Common myeloid progenitor, CD34-positive (primary cell): ENCODE results near the gene PDLIM5.

Source experiments
- CTCF ChIA-PET: fragments of 350-600 bp; sonication (Branson Sonifier 250); formaldehyde crosslinking; loops from one replicate; lab custom pipeline; 2021; ENCODE audit warnings: antibody characterized with exemption; lab: Charles Lee
- POLR2A ChIA-PET: fragments of 350-600 bp; sonication (Branson Sonifier 250); formaldehyde crosslinking; loops from one replicate; lab custom pipeline; 2021; ENCODE audit warnings: antibody characterized with exemption; lab: Charles Lee
- DNase-seq, 3 donors: peaks; one replicate each; pipeline versions ENCODE4 v3.0.0 to v3.0.0-alpha.2; 2013
- H3K27ac ChIP-seq, 2 experiments: 1 replicate in 1 of 2; 2 replicates in 1 of 2; pipeline ENCODE4 v1.7.0; 2013; ENCODE audit warnings: inconsistent platforms in 2 of 2, low read length in 2 of 2, mild to moderate bottlenecking in 2 of 2, low read depth in 1 of 2, moderate library complexity in 1 of 2; ENCODE audit not compliant: severe bottlenecking in 2 of 2, insufficient read depth in 1 of 2, poor library complexity in 1 of 2
- H3K27me3 ChIP-seq, 5 experiments: replicated peaks in 2 of 5; 1 replicate in 3 of 5; 2 replicates in 2 of 5; pipeline versions ENCODE4 v1.6.1 to v1.7.0; 2013; ENCODE audit warnings: low read length in 4 of 5, mild to moderate bottlenecking in 2 of 5, moderate library complexity in 2 of 5, inconsistent platforms in 1 of 5; ENCODE audit not compliant: insufficient read depth in 5 of 5, control insufficient read depth in 4 of 5
- H3K36me3 ChIP-seq, 4 experiments: 1 replicate in 2 of 4; 2 replicates in 2 of 4; pipeline versions ENCODE4 v1.6.1 to v1.7.0; 2013; ENCODE audit warnings: low read length in 3 of 4, control low read depth in 1 of 4, mild to moderate bottlenecking in 1 of 4; ENCODE audit not compliant: control insufficient read depth in 4 of 4, insufficient read depth in 4 of 4
- H3K4me1 ChIP-seq, 4 experiments: 1 replicate in 3 of 4; 2 replicates in 1 of 4; pipeline versions ENCODE4 v1.6.1 to v1.7.1; 2013; ENCODE audit warnings: low read length in 3 of 4, mild to moderate bottlenecking in 3 of 4, control low read depth in 1 of 4, inconsistent platforms in 1 of 4, moderate library complexity in 1 of 4; ENCODE audit not compliant: control insufficient read depth in 4 of 4, insufficient read depth in 4 of 4; ENCODE audit errors: control extremely low read depth in 1 of 4
- H3K4me3 ChIP-seq, 7 experiments: 1 replicate in 4 of 7; 2 replicates in 3 of 7; pipeline versions ENCODE4 v1.5.1 to v1.7.0; 2013; ENCODE audit warnings: mild to moderate bottlenecking in 7 of 7, low read length in 6 of 7, moderate library complexity in 6 of 7, inconsistent platforms in 2 of 7, low read depth in 2 of 7, control low read depth in 1 of 7; ENCODE audit not compliant: insufficient read depth in 4 of 7, control insufficient read depth in 1 of 7; ENCODE audit errors: extremely low read depth in 1 of 7
- H3K9me3 ChIP-seq, 5 experiments: 1 replicate in 4 of 5; 2 replicates in 1 of 5; pipeline versions ENCODE4 v1.6.1 to v1.7.1; 2013; ENCODE audit warnings: low read length in 4 of 5, mild to moderate bottlenecking in 2 of 5, inconsistent platforms in 1 of 5, low read depth in 1 of 5, moderate library complexity in 1 of 5; ENCODE audit not compliant: control insufficient read depth in 4 of 5, insufficient read depth in 2 of 5; ENCODE audit errors: control extremely low read depth in 1 of 5
- WGBS: methylation state at CpG from one replicate; pipeline ENCODE4 v1.1.5; 2013; ENCODE audit not compliant: insufficient coverage; 5-methylcytosine and 5-hydroxymethylcytosine counted together

The PDLIM5 gene

GRCh38 chr4:94413085-94413840, 38.5 kb upstream of the PDLIM5 start:
- H3K4me3 ChIP-seq: no peak overlapping the region
- WGBS: 100% methylated on average over 1 of the region's 2 CpGs
- POLR2A ChIA-PET: no interaction called here
- no peaks in the 10 kb centered on the region for H3K27me3 ChIP-seq
- peaks cover 0 to 7% (median 2%) of the 10 kb centered on the region in 5 experiments for H3K9me3 ChIP-seq
- H3K36me3 ChIP-seq: no peaks in the 10 kb centered on the region
- no peak for DNase-seq
- H3K27ac ChIP-seq: no peak overlapping the region
- H3K4me1 ChIP-seq: peaks cover 0 to 4% (median 0%) of the 10 kb centered on the region in 4 experiments
- CTCF ChIA-PET: interaction anchor here (0.8 to 1.1 kb wide), 3 partner anchors 18 to 106 kb away, joined by 3 to 4 read pairs (median 3); no protein-coding TSS in a partner anchor

- Histone ChIP-seq H3K9me3 (peaks cover 0 to 7% (median 2%) of the 10 kb centered on the region in 5 experiments), H3K4me1 (peaks cover 0 to 4% (median 0%) of the 10 kb centered on the region in 4 experiments), H3K27ac (no peak overlapping the region), H3K36me3 (no peaks in the 10 kb centered on the region), H3K27me3 (no peaks in the 10 kb centered on the region), H3K4me3 (no peak overlapping the region)
- ChIA-PET CTCF (no interaction called here), POLR2A (no interaction called here)
- no CpG with 5 or more reads among the region's 1 CpG for WGBS
- no peak for DNase-seq
These were observed 36.8 kb upstream of the PDLIM5 start for GRCh38 chr4:94414907-94415306.

GRCh38 chr4:94415448-94415847, 36.3 kb upstream of the PDLIM5 start:
- no peak for DNase-seq
- Histone ChIP-seq H3K4me1 (peaks cover 0 to 4% (median 0%) of the 10 kb centered on the region in 4 experiments), H3K4me3 (no peak overlapping the region), H3K9me3 (peaks cover 0 to 7% (median 3%) of the 10 kb centered on the region in 5 experiments), H3K27ac (no peak overlapping the region), H3K36me3 (no peaks in the 10 kb centered on the region), H3K27me3 (no peaks in the 10 kb centered on the region)
- ChIA-PET POLR2A (no interaction called here), CTCF (no interaction called here)
- 95% methylated on average over 2 of the region's 3 CpGs for WGBS

- CTCF ChIA-PET: no interaction called here
- H3K9me3 ChIP-seq: peaks cover 0 to 8% (median 3%) of the 10 kb centered on the region in 5 experiments
- POLR2A ChIA-PET: no interaction called here
- H3K4me3 ChIP-seq: no peak overlapping the region
- no peak for DNase-seq
- no peak overlapping the region for H3K27ac ChIP-seq
- WGBS: no CpG with 5 or more reads among the region's 4 CpGs
- no peaks in the 10 kb centered on the region for H3K36me3 ChIP-seq
- H3K27me3 ChIP-seq: no peaks in the 10 kb centered on the region
- peaks cover 0 to 4% (median 0%) of the 10 kb centered on the region in 4 experiments for H3K4me1 ChIP-seq
These were observed 35.4 kb upstream of the PDLIM5 start for GRCh38 chr4:94416335-94416734.

- no peaks in the 10 kb centered on the region for H3K27me3 ChIP-seq
- no peak overlapping the region for H3K27ac ChIP-seq
- ChIA-PET POLR2A (no interaction called here), CTCF (no interaction called here)
- peaks cover 0 to 4% (median 0%) of the 10 kb centered on the region in 4 experiments for H3K4me1 ChIP-seq
- DNase-seq: no peak
- H3K9me3 ChIP-seq: peaks cover 0 to 9% (median 3%) of the 10 kb centered on the region in 5 experiments
- H3K4me3 ChIP-seq: no peak overlapping the region
- H3K36me3 ChIP-seq: no peaks in the 10 kb centered on the region
- WGBS: no CpG with 5 or more reads among the region's 1 CpG
These were observed 34.8 kb upstream of the PDLIM5 start for GRCh38 chr4:94416981-94417380.

- no peak overlapping the region for H3K27ac ChIP-seq
- peaks cover 0 to 18% (median 3%) of the 10 kb centered on the region in 5 experiments for H3K9me3 ChIP-seq
- ChIA-PET POLR2A (no interaction called here), CTCF (no interaction called here)
- no peak overlapping the region for H3K4me3 ChIP-seq
- no peaks in the 10 kb centered on the region for H3K36me3 ChIP-seq
- no peaks in the 10 kb centered on the region for H3K4me1 ChIP-seq
- no peaks in the 10 kb centered on the region for H3K27me3 ChIP-seq
- DNase-seq: no peak
These were observed 32.2 kb upstream of the PDLIM5 start for GRCh38 chr4:94419549-94419948.

- ChIA-PET CTCF (no interaction called here), POLR2A (no interaction called here)
- no peak overlapping the region for H3K4me3 ChIP-seq
- no peaks in the 10 kb centered on the region for H3K27me3 ChIP-seq
- H3K4me1 ChIP-seq: no peaks in the 10 kb centered on the region
- no peak overlapping the region for H3K27ac ChIP-seq
- DNase-seq: no peak
- H3K36me3 ChIP-seq: no peaks in the 10 kb centered on the region
- no CpG with 5 or more reads among the region's 3 CpGs for WGBS
- peaks cover 0 to 18% (median 3%) of the 10 kb centered on the region in 5 experiments for H3K9me3 ChIP-seq
These were observed 31.8 kb upstream of the PDLIM5 start for GRCh38 chr4:94419956-94420355.
